HG02759 (cell line): ENCODE results near the gene BLOC1S1.
A peak's percentile ranks its signal among the peaks of the same experiment; 100 is the strongest.

Experiments used
- ATAC-seq: cut with Tn5 transposase; IDR thresholded peaks from one replicate; pipeline ENCODE4 v1.9.1; 2021; ENCODE audit warnings: mild to moderate bottlenecking, moderate library complexity; ENCODE audit not compliant: unreplicated experiment

The BLOC1S1 gene

GRCh38 chr12:55715833-55716581 is at the start of gene BLOC1S1:
BLOC1S1 (plus strand) TSS chr12:55716046; CDS start chr12:55716052, 6 bp downstream.
- ATAC-seq, result peak; percentile 95

DNA sequence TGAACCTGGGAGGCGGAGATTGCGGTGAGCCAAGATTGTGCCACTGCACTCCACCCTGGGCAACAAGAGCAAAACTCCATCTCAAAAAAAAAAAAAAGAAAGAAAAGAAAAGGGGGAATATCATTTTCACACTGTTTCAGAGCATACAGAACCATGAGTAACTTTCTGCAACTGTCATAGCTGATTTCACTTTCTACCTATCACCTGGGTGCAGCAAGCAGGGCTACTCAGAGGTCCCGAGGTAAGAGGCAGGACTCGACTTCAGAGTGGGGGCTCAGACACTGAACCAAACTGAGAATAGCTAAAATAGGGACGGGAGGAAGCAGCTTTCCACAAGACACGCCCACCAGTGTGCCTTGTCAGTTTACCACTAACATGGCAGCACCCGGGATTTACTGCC is 49.3 kb upstream of the BLOC1S1 start:
- ATAC-seq, result no peak

DNA sequence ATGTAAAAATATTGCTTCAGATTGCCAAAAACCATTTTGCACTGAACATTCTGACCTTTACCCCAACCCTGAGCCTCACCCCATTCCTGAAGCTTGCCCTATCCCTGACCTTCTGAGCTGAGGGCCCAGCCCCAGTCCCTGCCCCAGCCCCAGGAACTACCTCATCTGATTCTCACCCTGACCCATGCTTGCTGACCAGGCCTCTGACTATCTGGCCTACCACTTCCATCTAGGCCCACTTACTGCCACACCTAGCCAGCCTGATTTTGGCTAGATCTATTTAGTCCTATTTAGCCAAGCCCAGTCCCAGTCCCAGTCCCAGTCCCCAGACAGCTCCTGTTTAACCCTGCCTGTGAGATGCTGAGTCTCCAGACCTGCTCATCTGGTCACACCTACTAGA is 45.6 kb upstream of the BLOC1S1 start:
- ATAC-seq, result no peak

GRCh38 chr12:55671746-55672145 is 44.1 kb upstream of the BLOC1S1 start:
- no peak for ATAC-seq

GRCh38 chr12:55673638-55674037 is 42.2 kb upstream of the BLOC1S1 start:
- peak; percentile 98 for ATAC-seq

DNA sequence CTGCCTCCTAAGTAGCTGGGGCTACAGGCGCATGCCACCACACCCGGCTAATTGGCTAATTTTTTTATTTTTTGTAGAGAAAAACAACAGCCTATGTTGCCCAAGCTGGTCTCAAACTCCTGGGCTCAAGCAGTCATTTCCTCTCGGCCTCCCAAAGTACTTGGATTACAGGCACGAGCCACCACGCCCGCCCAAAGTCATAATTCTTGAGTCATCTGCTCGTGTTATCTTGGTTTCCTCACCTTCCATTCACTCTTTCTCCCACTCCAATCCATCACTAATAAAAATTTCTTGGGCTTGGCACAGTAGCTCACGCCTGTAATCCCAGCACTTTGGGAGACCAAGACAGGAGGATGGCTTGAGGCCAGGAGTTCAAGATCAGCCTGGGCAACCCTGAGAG is 40.2 kb upstream of the BLOC1S1 start:
- no peak for ATAC-seq

GRCh38 chr12:55676707-55677106 is 39.1 kb upstream of the BLOC1S1 start:
- ATAC-seq, result no peak

DNA sequence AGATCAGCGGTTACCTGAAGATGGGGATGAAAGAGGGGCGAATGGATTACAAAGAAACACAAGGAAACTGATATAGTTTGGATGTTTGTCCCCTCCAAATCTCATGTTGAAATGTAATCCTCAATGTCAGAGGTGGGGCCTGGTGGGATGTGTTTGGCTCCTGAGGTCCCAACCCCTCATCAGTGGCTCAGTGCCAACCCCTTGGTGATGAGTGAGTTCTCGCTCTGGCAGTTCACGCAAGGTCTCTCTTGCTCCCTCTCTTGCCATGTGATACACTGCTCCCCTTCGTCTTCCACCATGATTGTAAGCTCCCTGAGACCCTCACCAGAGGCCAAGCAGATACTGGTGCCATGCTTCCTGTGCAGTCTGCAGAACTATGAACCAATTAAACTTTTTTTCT is 36.2 kb upstream of the BLOC1S1 start:
- ATAC-seq, result no peak

DNA sequence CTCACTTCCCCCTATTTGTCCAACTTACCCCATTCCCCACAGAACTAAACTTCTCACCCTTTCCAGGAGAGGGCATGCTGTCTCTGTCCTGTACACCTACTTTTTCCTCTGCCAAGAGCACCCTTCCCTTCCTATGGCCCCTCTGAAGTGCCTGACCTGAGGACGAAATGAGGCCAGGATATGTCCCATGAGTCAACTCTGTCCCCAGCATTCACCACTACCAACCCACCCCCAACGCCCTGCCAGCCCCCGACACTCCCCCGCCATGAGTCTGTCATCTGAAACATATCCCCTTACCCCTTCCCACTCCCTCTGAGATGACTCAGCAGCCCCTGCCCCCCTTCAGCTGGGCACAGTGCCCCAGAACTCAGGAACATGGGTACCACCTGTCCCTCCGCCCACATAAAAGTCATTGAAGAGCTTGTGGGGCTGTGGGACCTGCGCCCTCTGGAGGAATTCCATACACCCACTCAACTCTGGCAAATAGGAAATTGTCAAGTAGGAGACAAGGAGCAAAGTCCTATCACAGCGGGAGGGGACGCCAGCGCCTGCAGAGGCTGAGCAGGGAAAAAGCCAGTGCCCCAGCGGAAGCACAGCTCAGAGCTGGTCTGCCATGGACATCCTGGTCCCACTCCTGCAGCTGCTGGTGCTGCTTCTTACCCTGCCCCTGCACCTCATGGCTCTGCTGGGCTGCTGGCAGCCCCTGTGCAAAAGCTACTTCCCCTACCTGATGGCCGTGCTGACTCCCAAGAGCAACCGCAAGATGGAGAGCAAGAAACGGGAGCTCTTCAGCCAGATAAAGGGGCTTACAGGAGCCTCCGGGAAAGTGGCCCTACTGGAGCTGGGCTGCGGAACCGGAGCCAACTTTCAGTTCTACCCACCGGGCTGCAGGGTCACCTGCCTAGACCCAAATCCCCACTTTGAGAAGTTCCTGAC is 34.4 kb upstream of the BLOC1S1 start:
- ATAC-seq, result no peak

GRCh38 chr12:55682087-55682796 is 33.6 kb upstream of the BLOC1S1 start:
- ATAC-seq, result no peak

DNA sequence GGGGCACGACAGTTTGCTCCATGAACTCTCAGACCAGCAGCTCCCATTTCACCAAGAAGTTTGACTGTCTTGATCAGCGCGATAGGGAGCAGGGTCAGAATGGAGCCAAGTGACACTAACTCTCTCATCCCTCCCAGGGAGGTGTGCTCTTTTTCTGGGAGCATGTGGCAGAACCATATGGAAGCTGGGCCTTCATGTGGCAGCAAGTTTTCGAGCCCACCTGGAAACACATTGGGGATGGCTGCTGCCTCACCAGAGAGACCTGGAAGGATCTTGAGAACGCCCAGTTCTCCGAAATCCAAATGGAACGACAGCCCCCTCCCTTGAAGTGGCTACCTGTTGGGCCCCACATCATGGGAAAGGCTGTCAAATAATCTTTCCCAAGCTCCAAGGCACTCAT is 32.2 kb upstream of the BLOC1S1 start:
- ATAC-seq, result no peak

- no peak for ATAC-seq
Measured at GRCh38 chr12:55684761-55685370, 31.0 kb upstream of the BLOC1S1 start.

DNA sequence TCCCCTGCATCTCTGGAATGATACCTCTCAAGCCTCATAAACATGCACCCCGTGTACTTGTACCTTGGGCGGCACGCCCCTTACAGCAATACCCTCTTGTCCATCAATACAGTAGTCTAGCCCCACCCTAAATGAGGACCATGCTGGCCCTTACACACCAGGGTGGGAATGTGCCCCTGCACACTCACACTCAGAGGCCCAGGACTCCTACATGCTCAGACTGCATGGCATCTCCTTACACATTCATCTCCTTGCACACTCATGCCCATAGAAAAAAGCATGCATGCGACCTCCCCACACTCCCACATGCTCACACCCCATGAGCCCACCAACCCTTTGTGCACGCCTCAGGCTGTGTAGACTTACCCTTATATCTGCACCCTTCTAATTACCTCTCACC is 30.2 kb upstream of the BLOC1S1 start:
- no peak for ATAC-seq

GRCh38 chr12:55686366-55687010 is 29.4 kb upstream of the BLOC1S1 start:
- no peak for ATAC-seq

- peak; percentile 49 for ATAC-seq
Measured at GRCh38 chr12:55687746-55688145, 28.1 kb upstream of the BLOC1S1 start.

DNA sequence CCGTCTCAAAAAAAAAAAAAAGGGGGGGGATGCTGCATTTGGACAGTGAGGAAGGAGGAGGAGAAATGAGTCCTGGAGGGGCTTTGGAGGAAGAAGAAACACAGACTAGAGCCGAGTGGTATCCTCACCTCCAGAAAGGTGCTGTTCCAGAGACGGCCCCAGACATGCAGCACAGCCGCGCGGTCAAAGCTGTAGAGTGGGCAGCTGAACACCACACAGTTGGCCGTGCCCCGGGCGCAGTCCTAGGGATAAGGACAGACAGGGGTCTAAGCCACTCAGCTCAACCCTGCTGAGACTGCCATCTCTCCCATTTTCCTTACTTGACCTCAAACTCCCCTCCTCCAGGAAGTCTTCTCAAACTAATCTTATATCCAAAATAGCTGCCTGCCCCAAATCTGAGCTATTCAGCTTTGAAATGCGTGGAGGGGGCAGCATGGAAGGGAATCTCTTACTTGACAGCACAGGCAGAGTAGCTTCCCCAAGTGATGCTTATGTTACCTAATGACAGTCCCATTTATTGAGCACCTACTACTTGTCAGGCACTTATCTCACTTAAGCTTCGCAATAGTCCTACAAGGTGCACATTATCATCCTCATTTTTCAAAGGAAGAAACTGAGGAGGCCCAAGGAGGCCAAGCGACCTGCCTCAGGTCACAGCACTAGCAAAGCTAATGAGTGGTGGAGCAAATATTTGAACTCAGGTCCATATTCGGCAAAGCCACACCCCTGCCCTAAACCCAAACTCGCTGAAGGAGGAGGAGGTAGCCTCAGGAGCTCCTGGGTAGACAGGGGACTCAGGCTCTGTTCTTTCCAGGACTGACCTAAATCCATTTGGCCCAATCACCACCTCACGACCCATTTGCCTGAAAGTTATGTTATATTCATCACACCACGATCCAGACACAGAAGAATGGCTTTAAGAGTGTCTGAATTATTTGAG is 26.9 kb upstream of the BLOC1S1 start:
- ATAC-seq, result no peak

- ATAC-seq, result no peak
Measured at GRCh38 chr12:55692631-55693322, 23.1 kb upstream of the BLOC1S1 start.

- no peak for ATAC-seq
Measured at GRCh38 chr12:55693323-55694187, 22.3 kb upstream of the BLOC1S1 start.
